ENCODE results near the gene S100A5. TPM values are rescaled to one million over a fixed set of nuclear protein-coding genes. Genes with fewer than 3 reads are reported as not detected.

Gene S100A5
- total RNA-seq, 2 experiments from 2014 or later: 3.3 to 4.0 TPM

DNA sequence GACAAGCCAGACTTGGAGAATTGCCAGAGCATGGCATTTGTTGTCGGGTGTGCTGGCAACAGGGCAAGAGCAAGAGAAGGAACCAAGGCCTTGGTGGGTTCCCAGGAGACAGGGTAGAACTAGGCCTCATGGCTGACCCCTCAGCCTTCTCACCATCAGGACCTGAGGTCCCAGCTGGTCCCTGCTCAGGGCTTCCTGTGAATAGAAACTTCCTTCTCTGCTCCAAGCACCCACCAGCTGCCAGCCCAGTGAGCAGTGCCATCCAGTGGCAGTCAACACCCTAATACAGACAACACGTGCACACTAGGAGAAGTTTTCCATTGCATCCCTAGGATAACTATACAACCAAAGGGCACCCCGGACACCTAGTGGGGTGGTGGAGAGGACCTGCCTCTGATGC is 27.7 kb downstream of the S100A5 start:
- no peak overlapping the region for H3K4me3 Mint-ChIP-seq
- H3K9me3 Mint-ChIP-seq: no peaks in the 10 kb centered on the region
- no peak overlapping the region for H3K27ac Mint-ChIP-seq
- H3K36me3 Mint-ChIP-seq: no peaks in the 10 kb centered on the region
- CTCF ChIA-PET: interaction anchor here (1.3 to 5.0 kb wide), 2 partner anchors 20 to 55 kb away, joined by 7 to 65 read pairs; partner anchors contain the start of gene S100A6
- DNase-seq: no peak
- peaks cover 10% of the 10 kb centered on the region for H3K4me1 Mint-ChIP-seq (ENCODE audit: low read depth)
- intact Hi-C loops (cut with micrococcal nuclease): no loop called here
- POLR2A ChIA-PET: interaction anchor here (0.6 kb wide), 1 partner anchor 24 kb away, joined by 3 read pairs; no protein-coding TSS in a partner anchor
- H3K27me3 Mint-ChIP-seq: no peaks in the 10 kb centered on the region

DNA sequence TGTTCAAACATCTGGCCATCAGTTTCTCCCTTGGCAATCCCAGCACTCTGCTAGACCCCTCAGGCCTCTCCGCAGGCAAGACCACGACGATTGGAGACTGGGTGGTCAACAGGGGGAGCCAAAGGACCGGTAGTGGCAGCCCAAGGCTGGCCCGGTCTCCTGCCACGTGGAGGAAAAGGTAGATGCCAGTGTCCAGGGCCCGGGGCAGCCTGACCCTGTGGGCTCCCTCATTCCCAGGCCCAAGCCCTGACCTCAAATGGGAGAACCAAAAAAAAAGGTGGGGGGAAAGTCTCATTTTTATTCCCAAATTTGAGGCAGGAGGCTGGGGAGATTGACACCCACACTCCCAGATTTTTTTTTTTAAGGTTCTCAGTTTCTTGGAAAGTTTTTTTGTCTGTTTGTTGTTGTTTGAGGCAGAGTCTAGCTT is 29.7 kb downstream of the S100A5 start:
- no peaks in the 10 kb centered on the region for H3K9me3 Mint-ChIP-seq
- intact Hi-C loops (cut with micrococcal nuclease): loop anchor here (1.0 to 2.0 kb wide), 5 partner anchors 22 to 160 kb away; partner anchors contain the start of gene ILF2
- H3K4me3 Mint-ChIP-seq: no peak overlapping the region
- no peaks in the 10 kb centered on the region for H3K36me3 Mint-ChIP-seq
- H3K27me3 Mint-ChIP-seq: no peaks in the 10 kb centered on the region
- peaks cover 10% of the 10 kb centered on the region for H3K4me1 Mint-ChIP-seq (ENCODE audit: low read depth)
- peak; percentile 87 for DNase-seq
- CTCF ChIA-PET: interaction anchor here (0.6 to 6.2 kb wide), 48 partner anchors 9 to 474 kb away, joined by 3 to 153 read pairs (median 4); partner anchors contain the start of genes CHTOP, ILF2, S100A13 and S100A14
- POLR2A ChIA-PET: interaction anchor here (1.0 to 1.4 kb wide), 2 partner anchors 62 to 137 kb away, joined by 3 to 4 read pairs; no protein-coding TSS in a partner anchor
- peak overlapping the region; percentile 45 for H3K27ac Mint-ChIP-seq

DNA sequence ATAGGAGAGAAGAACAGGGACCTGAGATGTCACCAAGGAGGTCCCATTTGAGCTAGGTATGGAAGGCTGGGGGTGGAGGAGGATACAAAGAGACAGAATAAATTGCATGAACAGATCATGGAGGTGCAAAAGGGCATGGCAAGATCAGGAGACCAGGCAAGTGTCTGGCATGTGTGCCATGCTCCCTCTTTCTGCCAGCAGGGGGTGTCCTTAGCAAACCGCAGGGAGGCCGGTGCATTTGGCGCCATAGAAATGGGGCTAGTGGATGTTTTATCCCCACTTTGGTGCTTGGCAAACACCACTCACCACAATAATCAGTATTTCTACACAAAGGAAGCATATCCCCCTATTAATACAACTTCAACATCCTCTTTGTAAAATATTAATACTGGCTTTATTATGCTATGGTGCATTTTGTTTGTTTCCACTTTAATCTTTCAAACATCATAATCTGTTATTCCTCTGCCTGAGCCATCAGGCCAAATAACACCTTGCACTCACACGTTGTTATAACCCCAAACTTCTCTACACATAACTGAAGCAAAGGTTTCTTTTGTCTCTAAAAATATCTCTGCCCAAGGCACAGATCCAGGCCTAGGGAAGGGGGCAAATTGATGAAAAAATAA is 30.9 kb downstream of the S100A5 start:
- ChIA-PET CTCF (interaction anchor here (0.5 to 6.2 kb wide), 31 partner anchors 8 to 247 kb away, joined by 3 to 153 read pairs (median 7); partner anchors contain the start of genes CHTOP, S100A13, S100A14 and S100A2), POLR2A (interaction anchor here (1.4 kb wide), 1 partner anchor 63 kb away, joined by 4 read pairs; no protein-coding TSS in a partner anchor)
- intact Hi-C loops (cut with micrococcal nuclease): loop anchor here (1.0 to 2.0 kb wide), 3 partner anchors 23 to 239 kb away; partner anchors contain the start of gene ILF2
- peak; percentile 85 for DNase-seq
- Mint-ChIP-seq H3K36me3 (no peaks in the 10 kb centered on the region), H3K27ac (no peak overlapping the region), H3K27me3 (no peaks in the 10 kb centered on the region), H3K4me1 (ENCODE audit: low read depth) (peaks cover 10% of the 10 kb centered on the region), H3K4me3 (no peak overlapping the region), H3K9me3 (no peaks in the 10 kb centered on the region)

DNA sequence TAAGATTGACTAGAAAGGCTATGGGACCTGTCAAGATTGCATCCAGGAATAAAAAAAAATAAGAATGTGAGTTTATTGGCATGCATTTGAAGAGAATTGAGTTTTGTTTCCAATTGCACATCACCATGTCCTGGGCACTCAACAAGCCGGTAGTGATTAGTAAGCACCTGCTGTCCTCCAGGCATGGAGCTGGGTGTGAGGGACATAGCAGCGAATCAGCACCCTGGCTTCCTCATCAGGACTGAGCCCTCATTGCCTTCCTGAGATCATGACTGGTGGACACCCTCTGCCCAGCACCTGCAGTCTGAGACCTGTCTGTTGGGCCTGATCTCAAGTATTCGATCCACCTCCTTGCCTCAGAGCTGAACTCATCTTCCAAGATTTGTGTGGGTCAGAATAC is 31.7 kb downstream of the S100A5 start:
- H3K27me3 Mint-ChIP-seq: no peaks in the 10 kb centered on the region
- intact Hi-C loops (cut with micrococcal nuclease): loop anchor here (1.0 kb wide), 1 partner anchor 240 kb away; no protein-coding TSS in a partner anchor
- H3K36me3 Mint-ChIP-seq: no peaks in the 10 kb centered on the region
- peaks cover 10% of the 10 kb centered on the region for H3K4me1 Mint-ChIP-seq (ENCODE audit: low read depth)
- ChIA-PET CTCF (interaction anchor here (0.5 to 6.2 kb wide), 8 partner anchors 15 to 247 kb away, joined by 3 to 153 read pairs (median 8); partner anchors contain the start of genes S100A4 and S100A6), POLR2A (no interaction called here)
- no peaks in the 10 kb centered on the region for H3K9me3 Mint-ChIP-seq
- no peak overlapping the region for H3K27ac Mint-ChIP-seq
- no peak overlapping the region for H3K4me3 Mint-ChIP-seq
- no peak for DNase-seq

DNA sequence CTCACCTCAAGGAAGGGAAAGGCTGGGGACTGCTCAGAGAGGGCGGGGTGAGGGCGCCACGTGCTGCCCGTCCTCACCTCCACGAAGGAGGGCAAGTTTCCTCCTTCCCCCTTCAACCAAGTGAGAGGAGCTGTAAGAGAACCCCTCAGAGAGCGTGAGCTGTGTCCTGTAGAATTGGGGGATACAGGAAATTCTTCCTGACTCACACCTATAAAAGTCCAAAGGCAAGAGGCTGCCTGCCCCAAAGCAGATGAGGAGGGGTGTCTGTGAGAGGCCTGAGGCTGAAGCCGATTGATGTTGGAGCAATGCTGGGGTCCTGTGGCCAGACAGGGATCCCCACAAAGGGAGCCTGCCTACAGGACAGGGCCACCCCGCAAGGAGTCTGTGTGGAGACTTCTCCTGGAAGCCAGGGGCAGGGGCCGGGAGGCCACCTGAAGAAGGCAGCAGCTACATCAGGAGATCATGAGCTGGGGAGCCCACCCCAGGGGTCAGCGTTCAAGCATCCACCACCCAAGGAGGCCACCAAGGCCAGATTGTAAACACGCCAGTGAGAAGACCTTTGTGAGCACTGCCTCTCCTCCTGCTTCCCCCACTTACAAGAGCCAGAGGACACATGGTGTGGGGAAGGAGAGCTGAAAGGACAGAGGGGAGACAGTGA is 32.7 kb downstream of the S100A5 start:
- ChIA-PET POLR2A (no interaction called here), CTCF (interaction anchor here (0.7 to 6.2 kb wide), 6 partner anchors 14 to 438 kb away, joined by 3 to 153 read pairs (median 4); partner anchors contain the start of genes CHTOP and DENND4B)
- Mint-ChIP-seq H3K36me3 (no peaks in the 10 kb centered on the region), H3K9me3 (no peaks in the 10 kb centered on the region), H3K27ac (no peak overlapping the region), H3K4me1 (ENCODE audit: low read depth) (peaks cover 10% of the 10 kb centered on the region), H3K27me3 (no peaks in the 10 kb centered on the region), H3K4me3 (no peak overlapping the region)
- DNase-seq: no peak
- intact Hi-C loops (cut with micrococcal nuclease): no loop called here

DNA sequence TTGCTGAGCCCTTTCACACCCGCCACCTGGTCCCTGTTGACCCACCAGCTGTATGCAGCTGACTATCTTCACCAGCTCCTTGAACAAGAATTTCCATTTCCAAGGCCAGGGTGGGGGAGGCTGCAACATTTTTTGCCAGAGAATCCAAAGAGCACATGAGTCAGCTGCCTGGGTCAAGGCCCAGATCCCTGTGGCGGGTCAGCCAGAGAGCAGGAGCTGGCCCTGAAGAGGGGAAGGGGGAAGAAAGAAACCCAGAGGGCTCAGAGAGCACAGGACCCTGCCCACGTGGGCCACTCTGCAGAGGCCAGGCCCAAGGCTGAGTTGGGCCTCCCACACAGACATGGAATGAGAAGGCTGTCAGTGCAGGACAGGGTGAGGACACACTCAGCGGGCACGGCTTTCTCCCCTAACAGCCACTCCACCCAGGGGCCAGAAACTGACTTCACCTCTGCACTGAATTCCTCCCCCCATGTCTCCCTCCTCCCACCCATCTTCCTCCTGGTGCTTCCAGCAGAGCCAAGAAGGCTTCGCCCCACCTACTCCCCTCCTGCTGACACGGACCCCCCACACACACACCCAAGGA is 33.8 kb downstream of the S100A5 start:
- H3K9me3 Mint-ChIP-seq: no peaks in the 10 kb centered on the region
- H3K36me3 Mint-ChIP-seq: no peaks in the 10 kb centered on the region
- no peak overlapping the region for H3K4me3 Mint-ChIP-seq

DNA sequence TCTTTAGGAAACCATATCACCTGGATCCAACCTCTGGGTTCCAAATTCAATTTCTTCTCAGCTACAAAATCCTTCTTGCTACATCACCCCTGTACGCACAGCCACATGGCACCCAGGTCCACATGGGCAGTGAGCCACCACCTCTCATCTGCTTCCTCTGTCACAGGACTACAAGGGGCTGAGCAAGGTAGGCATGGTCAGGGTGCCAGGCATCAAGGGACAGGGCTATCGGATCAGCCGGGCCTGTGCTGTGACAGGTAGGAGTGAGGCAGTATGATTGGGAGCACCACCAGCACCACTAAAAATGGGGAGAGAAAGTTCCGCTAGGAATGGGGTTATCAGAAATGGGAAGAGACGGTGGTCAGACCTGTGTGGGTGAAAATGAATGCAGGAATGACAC is 34.3 kb downstream of the S100A5 start:
- Mint-ChIP-seq H3K4me3 (no peak overlapping the region), H3K27me3 (no peaks in the 10 kb centered on the region), H3K4me1 (ENCODE audit: low read depth) (peaks cover 9% of the 10 kb centered on the region), H3K36me3 (no peaks in the 10 kb centered on the region), H3K27ac (no peak overlapping the region), H3K9me3 (no peaks in the 10 kb centered on the region)
- ChIA-PET POLR2A (no interaction called here), CTCF (interaction anchor here (6.2 kb wide), 1 partner anchor 65 kb away, joined by 153 read pairs; no protein-coding TSS in a partner anchor)
- intact Hi-C loops (cut with micrococcal nuclease): no loop called here
- DNase-seq: no peak

More for the DNA sequence above, 33.8 kb downstream of the S100A5 start:
- H3K27me3 Mint-ChIP-seq: no peaks in the 10 kb centered on the region
- H3K27ac Mint-ChIP-seq: no peak overlapping the region
- POLR2A ChIA-PET: no interaction called here
- intact Hi-C loops (cut with micrococcal nuclease): no loop called here
- no peak for DNase-seq
- peaks cover 10% of the 10 kb centered on the region for H3K4me1 Mint-ChIP-seq (ENCODE audit: low read depth)
- CTCF ChIA-PET: interaction anchor here (1.3 to 6.2 kb wide), 2 partner anchors 64 to 127 kb away, joined by 5 to 153 read pairs; partner anchors contain the start of gene CHTOP

DNA sequence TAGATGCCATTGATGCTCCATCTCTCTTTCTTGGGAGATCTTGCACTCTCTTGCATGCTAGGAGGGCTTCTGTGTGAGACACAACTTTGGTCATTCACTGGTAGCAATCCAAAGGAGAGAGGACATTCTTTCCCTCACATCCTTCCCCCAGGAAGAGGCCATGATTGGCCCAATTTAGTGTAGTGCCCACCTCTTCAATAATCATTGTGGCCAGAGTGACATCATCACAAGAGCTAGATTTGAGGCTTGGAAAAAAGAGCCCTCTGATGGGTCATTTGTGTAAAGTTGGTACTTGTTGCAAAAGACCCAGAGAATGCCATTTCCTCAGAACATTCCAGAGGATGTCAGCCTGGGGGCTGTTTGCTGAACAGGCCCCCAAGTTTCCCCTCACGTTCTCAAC is 35.2 kb downstream of the S100A5 start:
- no peak overlapping the region for H3K4me3 Mint-ChIP-seq
- no peak for DNase-seq
- H3K9me3 Mint-ChIP-seq: no peaks in the 10 kb centered on the region
- ChIA-PET CTCF (interaction anchor here (3.0 kb wide), 1 partner anchor 11 kb away, joined by 13 read pairs; no protein-coding TSS in a partner anchor), POLR2A (no interaction called here)
- H3K4me1 Mint-ChIP-seq (ENCODE audit: low read depth): peaks cover under 1% of the 10 kb centered on the region
- no peaks in the 10 kb centered on the region for H3K27me3 Mint-ChIP-seq
- no peaks in the 10 kb centered on the region for H3K36me3 Mint-ChIP-seq
- intact Hi-C loops (cut with micrococcal nuclease): no loop called here
- H3K27ac Mint-ChIP-seq: no peak overlapping the region

DNA sequence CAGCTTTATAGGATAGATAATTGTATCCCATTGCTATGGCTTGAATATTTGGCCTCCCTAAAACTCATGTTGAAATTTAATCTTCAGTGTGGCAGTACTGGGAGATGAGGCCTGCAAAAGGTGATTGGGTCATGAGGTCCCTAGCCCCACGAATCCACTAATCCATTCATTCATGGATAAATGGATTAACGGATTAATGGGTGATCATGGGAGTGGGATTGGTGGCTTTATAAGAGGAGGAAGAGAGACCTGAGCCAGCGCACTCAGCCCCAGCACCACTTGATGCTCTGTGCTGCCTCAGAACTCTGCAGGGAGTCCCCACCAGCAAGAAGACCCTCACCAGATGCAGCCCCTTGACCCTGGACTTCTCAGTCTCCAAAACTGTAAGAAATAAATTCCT is 37.0 kb downstream of the S100A5 start:
- Mint-ChIP-seq H3K27ac (no peak overlapping the region), H3K27me3 (peaks cover 9% of the 10 kb centered on the region), H3K4me3 (no peak overlapping the region), H3K4me1 (ENCODE audit: low read depth) (no peaks in the 10 kb centered on the region), H3K9me3 (no peaks in the 10 kb centered on the region), H3K36me3 (no peaks in the 10 kb centered on the region)
- POLR2A ChIA-PET: no interaction called here
- CTCF ChIA-PET: interaction anchor here (0.7 to 3.0 kb wide), 4 partner anchors 9 to 151 kb away, joined by 3 to 13 read pairs (median 4); no protein-coding TSS in a partner anchor
- DNase-seq: no peak
- intact Hi-C loops (cut with micrococcal nuclease): no loop called here

DNA sequence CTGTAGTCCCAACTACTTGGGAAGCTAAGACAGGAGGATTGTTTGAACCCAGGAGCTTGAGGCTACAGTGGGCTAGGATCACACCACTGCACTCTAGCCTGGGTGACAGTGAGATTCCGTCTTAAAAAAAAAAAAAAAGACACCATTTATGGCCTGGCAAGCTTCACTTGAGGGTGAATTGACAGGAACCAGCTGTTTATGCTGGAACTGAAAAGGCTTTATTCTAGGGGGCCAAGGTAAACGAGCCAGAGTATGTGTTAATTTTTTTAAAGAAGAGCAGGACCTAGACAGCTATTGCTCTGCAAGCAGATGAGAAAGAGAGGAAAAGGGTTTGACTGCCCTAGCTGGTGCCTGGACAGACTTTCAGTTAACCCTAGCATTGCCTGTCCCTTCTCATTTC is 42.0 kb downstream of the S100A5 start:
- intact Hi-C loops (cut with micrococcal nuclease): no loop called here
- DNase-seq: no peak
- no peak overlapping the region for H3K4me3 Mint-ChIP-seq
- H3K27ac Mint-ChIP-seq: no peak overlapping the region
- H3K27me3 Mint-ChIP-seq: peaks cover 20% of the 10 kb centered on the region
- ChIA-PET POLR2A (no interaction called here), CTCF (interaction anchor here (0.8 to 1.3 kb wide), 3 partner anchors 12 to 147 kb away, joined by 3 to 9 read pairs (median 4); no protein-coding TSS in a partner anchor)
- H3K9me3 Mint-ChIP-seq: no peaks in the 10 kb centered on the region
- H3K36me3 Mint-ChIP-seq: no peaks in the 10 kb centered on the region
- no peaks in the 10 kb centered on the region for H3K4me1 Mint-ChIP-seq (ENCODE audit: low read depth)

DNA sequence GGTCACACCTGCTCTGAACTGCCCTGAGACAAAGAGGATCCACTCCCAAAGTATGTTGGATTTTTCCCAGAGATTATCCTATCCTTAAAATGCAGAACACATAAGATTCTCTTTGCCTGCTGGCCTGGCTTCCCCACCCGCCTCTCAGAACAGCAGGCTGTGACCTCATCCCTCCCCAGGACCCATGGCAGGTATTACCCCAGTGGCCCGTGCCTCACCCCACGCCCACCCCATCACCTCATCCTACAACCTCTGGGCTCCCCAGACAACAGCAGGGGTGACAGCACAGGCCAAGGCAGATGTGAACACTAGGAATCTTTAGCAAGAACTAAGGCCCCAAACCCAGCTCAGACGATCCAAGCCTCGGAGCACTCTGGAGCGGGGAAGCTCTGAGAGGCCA is 45.2 kb downstream of the S100A5 start:
- ChIA-PET CTCF (interaction anchor here (0.7 to 5.8 kb wide), 25 partner anchors 9 to 215 kb away, joined by 3 to 186 read pairs (median 5); partner anchors contain the start of gene S100A9), POLR2A (no interaction called here)
- no peaks in the 10 kb centered on the region for H3K9me3 Mint-ChIP-seq
- H3K27me3 Mint-ChIP-seq: peaks cover 21% of the 10 kb centered on the region
- no peak overlapping the region for H3K27ac Mint-ChIP-seq
- DNase-seq: no peak
- intact Hi-C loops (cut with micrococcal nuclease): loop anchor here (1.0 kb wide), 2 partner anchors 30 to 143 kb away; no protein-coding TSS in a partner anchor
- H3K36me3 Mint-ChIP-seq: no peaks in the 10 kb centered on the region
- H3K4me1 Mint-ChIP-seq (ENCODE audit: low read depth): no peaks in the 10 kb centered on the region
- H3K4me3 Mint-ChIP-seq: no peak overlapping the region
